Ovary (tissue), 9 donors: Measurements from ENCODE around the gene ADGRB3. TPM values are rescaled to one million over a fixed set of nuclear protein-coding genes. Genes with fewer than 3 reads are reported as not detected.

ENCODE experiments used
- DNase-seq, 5 donors: peaks; one replicate each; pipeline ENCODE4 v3.0.0-alpha.2; 2019 to 2020
- H3K27ac ChIP-seq, 2 donors: fragments of 200-600 bp; one replicate each; pipeline versions ENCODE4 v1.5.1 to v1.8.0; 2019 to 2022
- H3K27me3 ChIP-seq: fragments of 200-600 bp; one replicate; pipeline ENCODE4 v1.8.0; 2022
- H3K36me3 ChIP-seq: fragments of 200-600 bp; sonication (generic); one replicate; pipeline ENCODE4 v1.5.1; 2019
- H3K4me1 ChIP-seq: one replicate; pipeline ENCODE4 v1.8.1; 2013; ENCODE audit warnings: mild to moderate bottlenecking, moderate library complexity; ENCODE audit not compliant: insufficient read depth
- H3K4me3 ChIP-seq: fragments of 200-600 bp; sonication (generic); one replicate; pipeline ENCODE4 v1.5.1; 2017
- H3K9me3 ChIP-seq, 2 donors: fragments of 200-600 bp in 1 of 2; sonication (generic) in 1 of 2; one replicate each; pipeline versions ENCODE4 v1.5.1 to v1.8.1; 2013 to 2019; ENCODE audit warnings: mild to moderate bottlenecking in 1 of 2, moderate library complexity in 1 of 2
- EP300 ChIP-seq: sonication (generic); formaldehyde crosslinking; IDR thresholded peaks from one replicate; pipeline ENCODE4 v1.6.1; 2017; ENCODE audit warnings: antibody characterized with exemption
- POLR2A ChIP-seq: fragments of 450-650 bp; IDR thresholded peaks from one replicate; pipeline ENCODE4 v1.6.1; 2017; ENCODE audit warnings: antibody characterized with exemption, mild to moderate bottlenecking, moderate library complexity
- WGBS, 3 donors: extraction: QIAGEN DNeasy Blood & Tissue Kit in 1 of 3; methylation state at CpG; one replicate each; pipeline versions ENCODE4 v1.1.5 to v1.1.7; 2013 to 2017; 5-methylcytosine and 5-hydroxymethylcytosine counted together
- intact Hi-C, 4 donors: fragments of 100-400 bp; cut with DNase I; formaldehyde crosslinking; loops; one replicate each; pipeline versions ENCODE4 v1.11.0 to v1.15.1; 2022 to 2023
- polyA plus RNA-seq, 2 donors: library from polyadenylated mRNA; stranded (reverse); fragments of 200-250 nt in 1 of 2; fragments of 350-450 nt in 1 of 2; fragmentation: Illumina TruSeq in 1 of 2; extraction: RNeasy Lipid Tissue Mini Kit (QIAGEN cat#74804) in 1 of 2; gene quantifications; one replicate each; pipeline ENCODE4 v1.2.3, GENCODE V29; 2013 to 2014
- total RNA-seq, 7 donors: library from RNA; depleted of rRNA in 2 of 7; stranded (reverse); fragments of >200 nt in 2 of 7; fragmentation: NEBNext Ultra II Directional in 3 of 7; extraction: Animal tissue kit (Norgen Biotek cat#: 25700) in 3 of 7; gene quantifications; one replicate each; pipeline versions ENCODE4 v1.1.0 to v1.2.4, GENCODE V29; 2016 to 2023
- TF ChIP-seq, protein P1 (sequence below), 3 donors: fragments of 450-650 bp in 2 of 3; fragments of 200-600 bp in 1 of 3; IDR thresholded peaks; one replicate each; pipeline versions ENCODE4 v1.5.1 to v1.8.0; 2016 to 2022; ENCODE audit warnings: antibody characterized with exemption in 3 of 3, mild to moderate bottlenecking in 1 of 3
- donor health status: DM: no; HTN: no; CAD: no; lungs with moderate emphysema.
- donor health status: DM: no; HTN: no; CAD: no.
- donor health status: Bipolar disorder and iron deficiency.
- donor health status: DM: yes; HTN: yes; CAD: no.
- donor health status: DM: no; HTN: no; CAD: no.
- donor health status: DM: yes; HTN: yes; CAD: no.

Gene ADGRB3
- total and polyA plus RNA-seq, 9 donors, result 0.28 to 3.0 (median 1.4) TPM

GRCh38 chr6:69293471-69293870, 658.4 kb downstream of the ADGRB3 start:
- intact Hi-C loops, result no loop called here
- Histone ChIP-seq H3K4me1 (no peaks in the 10 kb centered on the region), H3K9me3 (no peaks in the 10 kb centered on the region), H3K4me3 (no peak overlapping the region), H3K36me3 (no peaks in the 10 kb centered on the region), H3K27me3 (no peaks in the 10 kb centered on the region), H3K27ac (no peak overlapping the region)
- TF ChIP-seq POLR2A (no peak), EP300 (no peak)
- TF ChIP-seq, protein P1, sequence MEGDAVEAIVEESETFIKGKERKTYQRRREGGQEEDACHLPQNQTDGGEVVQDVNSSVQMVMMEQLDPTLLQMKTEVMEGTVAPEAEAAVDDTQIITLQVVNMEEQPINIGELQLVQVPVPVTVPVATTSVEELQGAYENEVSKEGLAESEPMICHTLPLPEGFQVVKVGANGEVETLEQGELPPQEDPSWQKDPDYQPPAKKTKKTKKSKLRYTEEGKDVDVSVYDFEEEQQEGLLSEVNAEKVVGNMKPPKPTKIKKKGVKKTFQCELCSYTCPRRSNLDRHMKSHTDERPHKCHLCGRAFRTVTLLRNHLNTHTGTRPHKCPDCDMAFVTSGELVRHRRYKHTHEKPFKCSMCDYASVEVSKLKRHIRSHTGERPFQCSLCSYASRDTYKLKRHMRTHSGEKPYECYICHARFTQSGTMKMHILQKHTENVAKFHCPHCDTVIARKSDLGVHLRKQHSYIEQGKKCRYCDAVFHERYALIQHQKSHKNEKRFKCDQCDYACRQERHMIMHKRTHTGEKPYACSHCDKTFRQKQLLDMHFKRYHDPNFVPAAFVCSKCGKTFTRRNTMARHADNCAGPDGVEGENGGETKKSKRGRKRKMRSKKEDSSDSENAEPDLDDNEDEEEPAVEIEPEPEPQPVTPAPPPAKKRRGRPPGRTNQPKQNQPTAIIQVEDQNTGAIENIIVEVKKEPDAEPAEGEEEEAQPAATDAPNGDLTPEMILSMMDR (IDR thresholded peaks at IDR 0.05), result no peak
- no peak for DNase-seq
- 68 to 82% (median 75%) methylated on average over 4 of the region's 4 CpGs for WGBS, 3 donors

DNA sequence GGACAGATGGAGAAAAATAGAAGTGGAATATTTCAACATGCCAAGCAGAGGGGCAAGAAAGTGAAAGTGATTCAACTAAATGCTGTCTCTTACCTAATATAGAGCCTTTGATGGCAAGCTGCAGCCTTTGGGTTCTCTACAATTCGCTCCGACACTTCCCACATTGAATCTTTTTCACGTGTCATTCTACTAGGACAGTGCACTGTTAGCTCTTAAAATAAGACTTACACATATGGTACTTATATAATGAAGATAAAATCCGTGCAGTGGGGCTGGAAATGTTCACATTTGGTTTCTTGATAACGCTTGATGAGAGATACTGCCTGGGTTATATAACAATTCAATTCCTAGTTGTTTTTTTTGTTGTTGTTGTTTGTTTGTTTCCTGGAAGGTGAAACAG, 659.3 kb downstream of the ADGRB3 start:
- intact Hi-C loops, result no loop called here
- DNase-seq, result no peak
- H3K4me3 ChIP-seq, result no peak overlapping the region
- no peaks in the 10 kb centered on the region for H3K36me3 ChIP-seq
- no peaks in the 10 kb centered on the region for H3K4me1 ChIP-seq
- TF ChIP-seq, protein P1 (IDR thresholded peaks at IDR 0.05), result no peak
- TF ChIP-seq POLR2A, result no peak
- no peak for TF ChIP-seq EP300
- 64 to 69% (median 66%) methylated on average over 5 of the region's 5 CpGs for WGBS, 3 donors
- no peaks in the 10 kb centered on the region for H3K9me3 ChIP-seq
- no peak overlapping the region for H3K27ac ChIP-seq
- H3K27me3 ChIP-seq, result no peaks in the 10 kb centered on the region

GRCh38 chr6:69294862-69295261, 659.8 kb downstream of the ADGRB3 start:
- no peaks in the 10 kb centered on the region for H3K4me1 ChIP-seq
- H3K36me3 ChIP-seq, result no peaks in the 10 kb centered on the region
- H3K27me3 ChIP-seq, result no peaks in the 10 kb centered on the region
- no peak for DNase-seq
- H3K27ac ChIP-seq, result no peak overlapping the region
- H3K9me3 ChIP-seq, result no peaks in the 10 kb centered on the region
- WGBS, 3 donors, result 68 to 81% (median 81%) methylated on average over 4 of the region's 4 CpGs
- TF ChIP-seq EP300 (no peak), POLR2A (no peak)
- TF ChIP-seq, protein P1 (IDR thresholded peaks at IDR 0.05), result no peak
- H3K4me3 ChIP-seq, result no peak overlapping the region
- intact Hi-C loops, result no loop called here

DNA sequence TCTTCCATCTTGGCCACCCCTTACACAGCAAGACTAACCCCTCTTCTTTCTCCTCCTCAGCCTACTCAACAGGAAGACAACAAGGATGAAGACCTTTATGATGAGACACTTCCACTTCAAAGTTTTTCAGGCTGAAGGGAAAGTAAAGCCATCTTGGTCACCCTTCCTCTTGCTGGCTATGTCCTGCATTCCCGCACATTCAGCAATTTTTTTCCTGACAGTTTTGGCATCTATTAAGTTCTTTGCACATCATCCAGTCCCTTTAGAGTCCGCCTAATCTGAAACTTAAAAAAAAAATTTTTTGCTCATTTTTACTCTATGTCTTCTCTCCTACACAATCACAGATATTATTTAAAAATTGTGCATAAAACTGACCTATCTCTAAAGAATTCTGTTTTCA, 668.3 kb downstream of the ADGRB3 start:
- H3K36me3 ChIP-seq, result no peaks in the 10 kb centered on the region
- WGBS, 3 donors, result 83 to 88% (median 87%) methylated on average over 2 of the region's 2 CpGs
- no peaks in the 10 kb centered on the region for H3K9me3 ChIP-seq
- DNase-seq, result no peak
- intact Hi-C loops, result no loop called here
- TF ChIP-seq, protein P1 (IDR thresholded peaks at IDR 0.05), result no peak
- TF ChIP-seq EP300 (no peak), POLR2A (no peak)
- no peak overlapping the region for H3K4me3 ChIP-seq
- H3K27me3 ChIP-seq, result no peaks in the 10 kb centered on the region
- H3K4me1 ChIP-seq, result no peaks in the 10 kb centered on the region
- no peak overlapping the region for H3K27ac ChIP-seq

DNA sequence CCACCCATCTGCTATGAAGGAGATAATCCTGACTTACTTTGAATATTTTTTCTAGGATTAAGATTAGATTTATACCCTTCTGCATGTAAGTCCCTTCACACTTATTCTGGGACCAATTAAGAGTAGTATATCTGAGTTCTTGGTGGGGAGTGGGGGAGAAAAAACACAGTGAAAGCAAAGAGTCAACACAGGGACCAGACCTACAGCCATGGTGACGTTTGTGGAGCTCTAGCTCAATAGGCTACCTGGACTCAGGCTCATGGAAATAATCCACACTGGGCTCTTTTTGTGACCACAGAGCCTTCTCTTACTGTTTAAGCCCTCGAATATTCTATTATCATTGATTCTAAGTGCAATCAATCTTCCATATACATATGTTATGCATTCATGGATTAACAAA, 670.4 kb downstream of the ADGRB3 start:
- no peak for TF ChIP-seq EP300
- TF ChIP-seq, protein P1 (IDR thresholded peaks at IDR 0.05), result no peak
- no peak for TF ChIP-seq POLR2A
- Histone ChIP-seq H3K36me3 (no peaks in the 10 kb centered on the region), H3K27me3 (no peaks in the 10 kb centered on the region), H3K4me3 (no peak overlapping the region), H3K4me1 (no peaks in the 10 kb centered on the region), H3K9me3 (no peaks in the 10 kb centered on the region), H3K27ac (no peak overlapping the region)
- 67 to 80% (median 70%) methylated on average over 2 of the region's 2 CpGs for WGBS, 3 donors
- DNase-seq, result no peak
- intact Hi-C loops, result no loop called here
